SK-N-SH treated with all-trans-retinoic acid at 6 μM for 48 hours (cell line): ENCODE measurements around the gene DPP8.

Source experiments
- ISL1 ChIP-seq: fragments of 250-450 bp; sonication (Bioruptor Pico); IDR thresholded peaks from 2 replicates; pipeline ENCODE4 v2.1.2; 2022; ENCODE audit warnings: mild to moderate bottlenecking, moderate library complexity
- PATZ1 ChIP-seq: fragments of 250-450 bp; sonication (Bioruptor Pico); IDR thresholded peaks from 2 replicates; pipeline ENCODE4 v1.8.0; 2020; ENCODE audit warnings: mild to moderate bottlenecking, moderate library complexity, borderline replicate concordance
- POU6F1 ChIP-seq: fragments of 250-450 bp; sonication (Bioruptor Pico); IDR thresholded peaks from 2 replicates; pipeline ENCODE4 v1.8.0; 2021; ENCODE audit warnings: low read depth, mild to moderate bottlenecking, moderate library complexity, borderline replicate concordance

- TF ChIP-seq POU6F1 (CRISPR knock-in tag) (no peak), PATZ1 (CRISPR knock-in tag) (no peak), ISL1 (CRISPR knock-in tag) (no peak)
Observed at GRCh38 chr15:65431731-65432130, 85.8 kb downstream of the DPP8 start.
